OCI-LY1 (cell line): ENCODE results near the gene GNG7.

Experiments
- H2AFZ ChIP-seq: fragments of 200-600 bp; sonication (generic), shearing (Covaris generic); 2 replicates; pipeline ENCODE4 v1.6.0; 2014; ENCODE audit warnings: antibody characterized with exemption, mild to moderate bottlenecking, low read length
- H3F3A ChIP-seq: fragments of 200-600 bp; sonication (generic), shearing (Covaris generic); 2 replicates; pipeline ENCODE4 v1.6.0; 2014; ENCODE audit warnings: mild to moderate bottlenecking, antibody characterized with exemption, low read length, moderate library complexity; ENCODE audit not compliant: insufficient read depth
- H3K27ac ChIP-seq: fragments of 200-600 bp; sonication (generic); 2 replicates; pipeline ENCODE4 v1.5.1; 2014; ENCODE audit warnings: low read length, mixed run types, mild to moderate bottlenecking, low read depth; ENCODE audit not compliant: poor library complexity, severe bottlenecking
- H3K27me3 ChIP-seq: fragments of 200-600 bp; sonication (generic); 2 replicates; pipeline ENCODE4 v1.6.0; 2014; ENCODE audit warnings: antibody characterized with exemption, mild to moderate bottlenecking, low read length, moderate library complexity; ENCODE audit not compliant: insufficient read depth
- H3K36me3 ChIP-seq: fragments of 200-600 bp; sonication (generic); 2 replicates; pipeline ENCODE4 v1.6.1; 2014; ENCODE audit warnings: mild to moderate bottlenecking, antibody characterized with exemption, low read length, moderate library complexity, mixed read lengths; ENCODE audit not compliant: insufficient read depth
- H3K4me1 ChIP-seq: fragments of 200-600 bp; sonication (generic); 2 replicates; pipeline ENCODE4 v1.5.1; 2014; ENCODE audit warnings: mild to moderate bottlenecking, low read length, moderate library complexity; ENCODE audit not compliant: insufficient read depth, severe bottlenecking
- H3K4me2 ChIP-seq: fragments of 200-600 bp; sonication (generic), shearing (Covaris generic); 2 replicates; pipeline ENCODE4 v1.6.1; 2014; ENCODE audit warnings: low read length
- H3K4me3 ChIP-seq: fragments of 200-600 bp; sonication (generic); 2 replicates; pipeline ENCODE4 v1.5.1; 2014; ENCODE audit warnings: low read length, low read depth, mild to moderate bottlenecking, mixed read lengths; ENCODE audit not compliant: poor library complexity, severe bottlenecking
- H3K79me2 ChIP-seq: fragments of 200-600 bp; shearing (Covaris generic); 2 replicates; pipeline ENCODE4 v1.6.1; 2016; ENCODE audit warnings: mixed run types, low read length, mixed read lengths; ENCODE audit not compliant: insufficient read depth
- H3K9ac ChIP-seq: fragments of 200-600 bp; sonication (generic), shearing (Covaris generic); 2 replicates; pipeline ENCODE4 v1.6.1; 2014; ENCODE audit warnings: mild to moderate bottlenecking, low read length, mixed read lengths
- H3K9me2 ChIP-seq: fragments of 200-600 bp; sonication (generic), shearing (Covaris generic); 2 replicates; pipeline ENCODE4 v1.6.1; 2014; ENCODE audit warnings: low read depth, mild to moderate bottlenecking, low read length, mixed read lengths
- H3K9me3 ChIP-seq: fragments of 200-600 bp; shearing (Covaris generic); 2 replicates; pipeline ENCODE4 v1.6.1; 2014; ENCODE audit warnings: low read length, mixed read lengths
- H4K20me1 ChIP-seq: fragments of 200-600 bp; sonication (generic), shearing (Covaris generic); 2 replicates; pipeline ENCODE4 v1.6.0; 2016; ENCODE audit warnings: mild to moderate bottlenecking, low read length; ENCODE audit not compliant: insufficient read depth
- EZH2 ChIP-seq: fragments of 200-600 bp; sonication (generic), shearing (Covaris generic); IDR thresholded peaks from 2 replicates; pipeline ENCODE4 v1.8.0; 2017; ENCODE audit warnings: borderline replicate concordance, mixed run types, mild to moderate bottlenecking, antibody characterized with exemption, low read length, moderate library complexity, mixed read lengths
- TF ChIP-seq, protein P1 (sequence below): fragments of 200-600 bp; sonication (generic), shearing (Covaris generic); IDR thresholded peaks from 2 replicates; pipeline ENCODE4 v1.5.1; 2017; ENCODE audit warnings: mild to moderate bottlenecking, antibody characterized with exemption, low read length, moderate library complexity, mixed read lengths

Gene GNG7

DNA sequence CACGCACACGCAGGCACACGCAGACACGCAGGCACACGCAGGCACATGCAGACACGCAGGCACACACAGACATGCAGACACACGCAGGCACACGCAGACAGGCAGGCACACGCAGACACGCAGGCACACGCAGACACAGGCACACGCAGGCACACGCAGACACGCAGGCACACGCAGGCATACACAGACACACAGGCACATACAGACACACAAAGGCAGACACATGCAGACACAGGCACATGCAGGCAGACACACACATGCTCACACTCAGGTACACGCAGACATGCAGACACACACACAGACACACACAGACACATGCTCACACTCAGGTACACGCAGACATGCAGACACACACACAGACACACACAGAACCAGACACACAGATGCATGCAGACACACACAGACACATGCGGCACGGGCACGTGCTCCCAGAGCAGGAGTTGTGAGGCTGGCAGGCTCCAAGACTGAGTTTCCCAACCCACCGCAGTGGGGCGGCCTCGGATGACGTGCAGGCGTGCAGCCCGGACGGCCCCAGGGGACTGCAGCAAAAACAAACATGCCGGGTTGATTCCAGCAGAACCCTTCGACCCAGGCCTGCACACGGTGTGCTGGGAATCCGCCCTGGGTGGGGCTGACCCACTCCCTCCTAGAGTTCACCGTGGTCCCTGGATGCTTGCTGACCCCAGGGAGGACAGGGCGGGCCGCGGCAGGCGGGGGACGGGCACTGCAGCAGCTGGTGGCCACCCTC, 126.6 kb downstream of the GNG7 start:
- no peaks in the 10 kb centered on the region for H4K20me1 ChIP-seq
- no peak overlapping the region for H3K4me2 ChIP-seq
- no peak overlapping the region for H2AFZ ChIP-seq
- H3K36me3 ChIP-seq = no peaks in the 10 kb centered on the region
- TF ChIP-seq EZH2 = no peak
- TF ChIP-seq, protein P1, sequence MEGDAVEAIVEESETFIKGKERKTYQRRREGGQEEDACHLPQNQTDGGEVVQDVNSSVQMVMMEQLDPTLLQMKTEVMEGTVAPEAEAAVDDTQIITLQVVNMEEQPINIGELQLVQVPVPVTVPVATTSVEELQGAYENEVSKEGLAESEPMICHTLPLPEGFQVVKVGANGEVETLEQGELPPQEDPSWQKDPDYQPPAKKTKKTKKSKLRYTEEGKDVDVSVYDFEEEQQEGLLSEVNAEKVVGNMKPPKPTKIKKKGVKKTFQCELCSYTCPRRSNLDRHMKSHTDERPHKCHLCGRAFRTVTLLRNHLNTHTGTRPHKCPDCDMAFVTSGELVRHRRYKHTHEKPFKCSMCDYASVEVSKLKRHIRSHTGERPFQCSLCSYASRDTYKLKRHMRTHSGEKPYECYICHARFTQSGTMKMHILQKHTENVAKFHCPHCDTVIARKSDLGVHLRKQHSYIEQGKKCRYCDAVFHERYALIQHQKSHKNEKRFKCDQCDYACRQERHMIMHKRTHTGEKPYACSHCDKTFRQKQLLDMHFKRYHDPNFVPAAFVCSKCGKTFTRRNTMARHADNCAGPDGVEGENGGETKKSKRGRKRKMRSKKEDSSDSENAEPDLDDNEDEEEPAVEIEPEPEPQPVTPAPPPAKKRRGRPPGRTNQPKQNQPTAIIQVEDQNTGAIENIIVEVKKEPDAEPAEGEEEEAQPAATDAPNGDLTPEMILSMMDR = no peak
- H3K9ac ChIP-seq = no peak overlapping the region
- H3K27ac ChIP-seq = no peak overlapping the region
- no peaks in the 10 kb centered on the region for H3F3A ChIP-seq
- no peak overlapping the region for H3K4me3 ChIP-seq
- no peaks in the 10 kb centered on the region for H3K4me1 ChIP-seq
- H3K9me2 ChIP-seq = no peaks in the 10 kb centered on the region
- no peaks in the 10 kb centered on the region for H3K9me3 ChIP-seq
- H3K27me3 ChIP-seq = peaks cover 9% of the 10 kb centered on the region; the same call in 1 of the 2 replicates
- H3K79me2 ChIP-seq = no peaks in the 10 kb centered on the region

DNA sequence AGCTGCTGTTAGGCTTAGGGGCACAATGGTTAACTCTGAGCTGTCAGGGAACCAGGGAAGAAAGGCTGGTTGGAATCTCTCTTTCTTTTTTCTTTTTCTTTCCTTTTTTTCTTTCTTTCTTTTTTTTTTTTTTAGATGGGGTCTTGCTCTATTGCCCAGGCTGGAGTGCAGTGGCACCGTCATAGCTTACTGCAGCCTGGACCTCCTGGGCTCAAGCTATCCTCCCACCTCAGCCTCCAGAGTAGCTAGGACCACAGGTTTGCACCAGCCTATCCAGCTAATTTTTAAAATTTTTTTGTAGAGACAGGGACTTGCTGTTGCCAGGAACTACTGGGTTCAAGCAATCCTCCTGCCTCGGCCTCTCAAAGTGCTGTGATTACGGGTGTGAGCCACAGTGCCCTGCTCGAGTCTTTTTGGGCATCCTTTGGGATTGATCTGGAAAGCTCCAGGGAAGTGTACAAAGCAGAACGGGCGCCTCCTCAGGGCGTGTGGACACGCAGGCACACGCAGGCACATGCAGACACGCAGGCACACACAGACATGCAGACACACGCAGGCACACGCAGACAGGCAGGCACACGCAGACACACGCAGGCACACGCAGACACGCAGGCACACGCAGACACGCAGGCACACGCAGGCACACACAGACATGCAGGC, 127.4 kb downstream of the GNG7 start:
- Histone ChIP-seq H3K36me3 (no peaks in the 10 kb centered on the region), H3K79me2 (no peaks in the 10 kb centered on the region), H4K20me1 (no peaks in the 10 kb centered on the region), H3K4me1 (no peaks in the 10 kb centered on the region), H2AFZ (no peak overlapping the region), H3K9ac (no peak overlapping the region), H3K27me3 (peaks cover 9% of the 10 kb centered on the region; the same call in 1 of the 2 replicates), H3K9me2 (no peaks in the 10 kb centered on the region), H3K27ac (no peak overlapping the region), H3F3A (no peaks in the 10 kb centered on the region), H3K4me2 (no peak overlapping the region), H3K9me3 (no peaks in the 10 kb centered on the region), H3K4me3 (no peak overlapping the region)
- TF ChIP-seq EZH2 = no peak

DNA sequence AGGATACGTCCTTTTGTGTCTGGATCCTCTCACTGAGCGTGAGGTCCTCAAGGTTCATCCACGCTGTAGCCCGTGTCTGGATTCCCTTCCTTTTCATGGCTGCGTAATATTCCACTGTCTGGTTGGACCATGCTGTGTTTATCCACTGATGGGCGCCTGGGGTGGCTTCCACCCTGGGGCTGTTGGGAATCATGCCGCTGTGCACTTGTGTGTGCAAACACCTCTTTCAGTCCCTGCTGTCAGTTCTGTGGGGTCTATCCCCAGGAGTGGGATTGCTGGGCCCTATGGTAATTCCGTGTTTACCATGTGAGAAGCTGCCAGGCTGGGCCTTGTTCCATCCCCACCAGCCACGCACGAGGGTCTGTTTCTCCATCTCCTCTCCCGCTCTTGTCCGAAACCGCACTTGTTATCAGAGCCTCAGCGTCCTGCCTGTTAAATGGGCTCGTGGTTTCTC, 128.0 kb downstream of the GNG7 start:
- no peaks in the 10 kb centered on the region for H3K9me3 ChIP-seq
- H3K4me3 ChIP-seq = no peak overlapping the region
- H3K27ac ChIP-seq = no peak overlapping the region
- no peak for TF ChIP-seq EZH2
- TF ChIP-seq, protein P1 = no peak
- no peaks in the 10 kb centered on the region for H3K36me3 ChIP-seq
- no peak overlapping the region for H3K4me2 ChIP-seq
- H3F3A ChIP-seq = no peaks in the 10 kb centered on the region
- H3K9me2 ChIP-seq = no peaks in the 10 kb centered on the region
- no peaks in the 10 kb centered on the region for H3K4me1 ChIP-seq
- H3K79me2 ChIP-seq = no peaks in the 10 kb centered on the region
- no peaks in the 10 kb centered on the region for H4K20me1 ChIP-seq
- no peak overlapping the region for H2AFZ ChIP-seq
- peaks cover 12% of the 10 kb centered on the region; the same call in 1 of the 2 replicates for H3K27me3 ChIP-seq
- H3K9ac ChIP-seq = no peak overlapping the region
